Fibroblast of gingiva (primary cell): ENCODE results near the gene IBTK.
"Not testable (repeated sequence)": the region's sequence is repeated elsewhere in the genome, so short reads cannot be mapped to it uniquely, and the experiment has no call there.

ENCODE experiments used
- DNase-seq: peaks from one replicate; pipeline ENCODE4 v3.0.0-alpha.2; 2011; ENCODE audit warnings: low read depth

The IBTK gene, protein sequence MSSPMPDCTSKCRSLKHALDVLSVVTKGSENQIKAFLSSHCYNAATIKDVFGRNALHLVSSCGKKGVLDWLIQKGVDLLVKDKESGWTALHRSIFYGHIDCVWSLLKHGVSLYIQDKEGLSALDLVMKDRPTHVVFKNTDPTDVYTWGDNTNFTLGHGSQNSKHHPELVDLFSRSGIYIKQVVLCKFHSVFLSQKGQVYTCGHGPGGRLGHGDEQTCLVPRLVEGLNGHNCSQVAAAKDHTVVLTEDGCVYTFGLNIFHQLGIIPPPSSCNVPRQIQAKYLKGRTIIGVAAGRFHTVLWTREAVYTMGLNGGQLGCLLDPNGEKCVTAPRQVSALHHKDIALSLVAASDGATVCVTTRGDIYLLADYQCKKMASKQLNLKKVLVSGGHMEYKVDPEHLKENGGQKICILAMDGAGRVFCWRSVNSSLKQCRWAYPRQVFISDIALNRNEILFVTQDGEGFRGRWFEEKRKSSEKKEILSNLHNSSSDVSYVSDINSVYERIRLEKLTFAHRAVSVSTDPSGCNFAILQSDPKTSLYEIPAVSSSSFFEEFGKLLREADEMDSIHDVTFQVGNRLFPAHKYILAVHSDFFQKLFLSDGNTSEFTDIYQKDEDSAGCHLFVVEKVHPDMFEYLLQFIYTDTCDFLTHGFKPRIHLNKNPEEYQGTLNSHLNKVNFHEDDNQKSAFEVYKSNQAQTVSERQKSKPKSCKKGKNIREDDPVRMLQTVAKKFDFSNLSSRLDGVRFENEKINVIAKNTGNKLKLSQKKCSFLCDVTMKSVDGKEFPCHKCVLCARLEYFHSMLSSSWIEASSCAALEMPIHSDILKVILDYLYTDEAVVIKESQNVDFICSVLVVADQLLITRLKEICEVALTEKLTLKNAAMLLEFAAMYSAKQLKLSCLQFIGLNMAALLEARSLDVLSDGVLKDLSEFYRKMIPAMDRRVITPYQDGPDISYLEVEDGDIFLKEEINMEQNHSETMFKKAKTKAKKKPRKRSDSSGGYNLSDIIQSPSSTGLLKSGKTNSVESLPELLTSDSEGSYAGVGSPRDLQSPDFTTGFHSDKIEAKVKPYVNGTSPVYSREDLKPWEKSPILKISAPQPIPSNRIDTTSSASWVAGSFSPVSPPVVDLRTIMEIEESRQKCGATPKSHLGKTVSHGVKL (N-terminal part only)

DNA sequence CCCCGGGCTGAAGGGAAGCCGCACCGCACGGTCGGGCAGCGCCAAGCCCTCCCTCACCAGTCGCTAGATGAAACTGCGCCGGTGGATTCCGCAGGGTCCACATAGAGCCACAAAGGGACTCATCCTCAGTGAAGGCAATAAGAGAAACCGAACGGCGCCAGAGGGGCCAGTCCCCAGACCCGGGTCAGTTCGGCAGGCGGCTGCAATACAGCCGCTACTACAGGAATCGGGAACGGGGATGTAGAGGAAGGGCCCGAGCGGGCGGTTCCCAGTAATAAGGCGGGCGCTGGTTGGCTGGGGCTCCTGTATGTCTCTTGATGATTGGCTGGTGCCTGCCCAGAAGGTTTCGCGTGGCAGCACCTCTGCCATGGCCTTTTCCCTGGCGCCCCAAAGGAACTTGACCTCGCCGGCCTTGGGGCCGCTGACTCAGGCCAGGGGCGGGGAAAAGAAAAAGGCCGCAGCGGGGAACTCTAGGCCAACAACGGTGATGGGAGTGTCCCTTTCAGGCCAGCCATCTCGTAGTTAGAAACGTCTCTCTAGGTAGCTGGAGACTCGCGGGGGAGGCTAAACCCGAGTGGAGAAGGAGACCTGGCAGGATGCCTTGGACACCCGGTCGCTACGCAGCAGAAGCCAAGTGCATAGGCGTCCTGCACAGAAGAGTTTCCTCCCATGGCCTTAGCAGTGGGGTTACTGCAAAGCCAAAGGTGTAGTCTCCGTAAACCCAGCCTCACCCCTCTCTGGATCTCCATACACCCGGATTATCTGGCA is at the start of gene IBTK:
TSS of gene IBTK (minus strand) at position 240 of the 768 bp plus-strand sequence. CDS start 7,258 bp downstream, outside the sequence.
- peak; percentile 97 for DNase-seq

- DNase-seq = no peak
Observed at GRCh38 chr6:82283771-82284410, 36.3 kb upstream of the IBTK start.

DNA sequence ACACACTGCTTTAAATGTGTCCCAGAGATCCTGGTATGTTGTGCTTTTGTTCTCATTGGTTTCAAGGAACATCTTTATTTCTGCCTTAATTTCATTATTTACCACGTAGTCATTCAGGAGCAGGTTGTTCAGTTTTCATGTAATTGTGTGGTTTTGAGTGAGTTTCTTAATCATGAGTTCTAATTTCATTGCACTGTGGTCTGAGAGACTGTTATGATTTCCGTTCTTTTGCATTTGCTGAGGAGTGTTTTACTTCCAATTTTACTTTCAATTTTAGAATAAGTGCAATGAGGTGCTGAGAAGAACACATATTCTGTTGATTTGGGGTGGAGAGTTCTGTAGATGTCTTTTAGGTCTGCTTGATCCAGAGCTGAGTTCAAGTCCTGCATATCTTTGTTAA is 34.0 kb upstream of the IBTK start:
- not testable (repeated sequence) for DNase-seq

GRCh38 chr6:82277686-82278085 is 30.1 kb upstream of the IBTK start:
- no peak for DNase-seq

GRCh38 chr6:82275686-82276085 is 28.1 kb upstream of the IBTK start:
- no peak for DNase-seq

GRCh38 chr6:82273295-82273694 is 25.8 kb upstream of the IBTK start:
- DNase-seq = no peak

DNA sequence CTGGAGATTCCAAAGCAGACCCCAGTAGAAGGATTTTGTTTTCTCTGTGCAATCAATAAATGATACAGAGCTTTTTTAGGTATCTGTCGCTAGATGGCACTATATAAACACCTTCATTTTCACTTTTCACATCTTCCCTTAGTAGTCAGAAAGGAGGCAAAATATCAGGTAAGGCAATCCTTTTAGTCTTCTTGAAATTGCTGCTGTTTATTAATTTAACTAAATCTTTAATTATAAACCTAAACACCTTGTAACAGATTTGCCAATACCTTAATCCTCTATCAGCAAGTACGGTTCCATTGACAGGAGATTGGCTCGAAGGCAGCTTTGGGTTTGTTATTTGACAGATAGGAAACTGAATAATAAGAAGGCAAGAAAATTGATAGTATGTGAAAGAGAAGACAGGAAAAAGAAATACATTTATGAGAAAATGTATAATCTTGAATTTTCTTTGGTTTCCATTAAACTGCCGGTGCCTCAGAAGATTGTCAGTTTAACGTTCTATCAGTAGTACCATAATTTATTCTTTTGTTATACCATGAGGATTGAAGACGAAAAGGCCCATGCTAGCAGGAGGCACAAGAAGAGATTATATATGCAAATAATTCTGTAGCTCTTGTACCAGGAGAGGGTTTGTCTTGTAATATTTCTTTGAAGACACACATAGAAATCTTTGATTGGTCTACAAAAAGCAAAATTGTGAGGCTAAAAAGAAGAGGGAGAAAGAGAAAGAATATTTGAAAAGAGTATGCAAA is 23.5 kb upstream of the IBTK start:
- DNase-seq = peak; percentile 25

GRCh38 chr6:82268301-82268846 is 20.8 kb upstream of the IBTK start:
- no peak for DNase-seq

- no peak for DNase-seq
Observed at GRCh38 chr6:82264824-82265223, 17.3 kb upstream of the IBTK start.

DNA sequence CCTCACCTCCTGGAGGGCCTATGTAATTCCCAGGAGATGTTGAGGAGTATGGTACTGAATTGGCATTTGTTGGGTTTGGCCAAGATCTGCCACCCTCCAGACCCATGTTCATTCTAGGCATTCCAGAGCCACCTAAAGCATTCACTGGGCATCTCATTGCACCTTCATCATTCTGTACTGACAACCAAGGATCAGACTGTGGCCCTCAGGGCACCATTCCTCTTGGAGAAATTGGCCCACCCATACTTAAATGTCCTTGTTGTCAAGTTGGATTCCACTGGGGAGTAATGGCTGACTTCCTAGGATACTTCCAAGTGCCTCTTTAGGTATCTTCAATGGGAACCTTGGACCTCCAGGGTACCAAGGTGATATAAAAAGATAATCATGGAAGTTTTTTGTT is 16.8 kb upstream of the IBTK start:
- no peak for DNase-seq

- no peak for DNase-seq
Observed at GRCh38 chr6:82263916-82264315, 16.4 kb upstream of the IBTK start.

DNA sequence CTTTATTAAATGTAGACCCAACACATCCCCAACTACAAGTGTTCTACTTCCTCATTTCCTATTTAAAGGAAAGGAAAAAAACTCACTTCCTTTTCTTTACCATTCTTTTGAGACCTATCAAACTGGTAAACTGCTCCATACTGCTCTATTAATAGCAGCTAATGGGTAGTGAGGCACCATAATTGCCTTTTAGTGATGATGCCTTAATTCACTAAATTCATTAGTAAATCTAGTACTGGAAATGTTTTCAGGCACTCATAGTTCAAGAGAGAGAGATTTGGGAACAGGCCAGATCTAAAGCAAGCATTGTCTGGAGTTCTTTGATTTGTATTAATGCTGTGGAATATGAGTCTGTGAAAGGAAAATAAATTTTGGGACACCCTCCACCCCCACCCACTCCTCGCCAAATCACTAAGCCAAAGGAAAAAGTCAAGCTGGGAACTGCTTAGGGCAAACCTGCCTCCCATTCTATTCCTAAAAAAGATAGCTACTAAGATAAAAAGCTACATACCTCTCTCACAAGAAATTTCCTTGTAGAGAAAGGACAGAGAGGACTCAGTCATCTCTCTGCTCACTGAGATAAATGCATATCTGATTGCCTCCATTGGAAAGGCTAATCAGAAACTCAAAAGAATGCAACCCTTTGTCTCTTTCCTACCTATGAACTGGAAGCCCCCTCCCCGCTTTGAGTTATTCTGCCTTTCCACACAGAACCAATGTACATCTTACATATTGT is 13.6 kb upstream of the IBTK start:
- no peak for DNase-seq

- no peak for DNase-seq
Observed at GRCh38 chr6:82259389-82259788, 11.8 kb upstream of the IBTK start.

DNA sequence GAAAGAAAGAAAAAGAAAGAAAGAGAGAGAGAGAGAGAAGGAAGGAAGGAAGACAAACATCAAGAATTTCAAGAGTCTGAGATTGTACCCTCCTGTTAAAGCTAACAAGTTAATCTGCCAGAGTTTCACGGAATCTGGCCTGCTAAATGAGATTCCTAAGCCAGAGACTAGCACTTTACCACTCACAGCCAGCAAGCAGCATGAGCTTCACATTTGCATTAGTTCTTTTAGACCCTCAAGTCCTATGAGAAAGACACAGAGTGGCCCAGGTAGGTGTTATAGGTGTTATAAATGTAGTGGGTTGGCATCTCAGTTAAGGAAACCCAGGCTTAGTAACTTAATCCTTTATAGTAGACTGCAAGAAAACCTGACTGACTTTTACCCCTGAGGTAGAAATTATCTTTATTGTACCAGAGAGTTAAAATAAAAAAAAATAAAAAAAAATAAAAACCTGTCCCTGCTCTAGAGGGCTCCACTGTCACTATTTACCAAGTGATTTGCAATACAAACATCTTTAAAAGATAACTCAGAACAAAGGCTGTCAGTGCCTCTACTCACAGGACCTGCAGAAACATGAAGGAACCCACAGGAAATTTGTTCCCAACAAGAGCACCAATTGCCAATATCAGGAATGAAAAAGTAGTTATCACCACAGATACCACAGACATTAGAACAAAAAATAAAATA is 9.7 kb upstream of the IBTK start:
- DNase-seq = no peak

- not testable (repeated sequence) for DNase-seq
Observed at GRCh38 chr6:82254722-82255121, 7.2 kb upstream of the IBTK start.

- DNase-seq = peak; percentile 21
Observed at GRCh38 chr6:82251942-82252341, 4.4 kb upstream of the IBTK start.

- no peak for DNase-seq
Observed at GRCh38 chr6:82249381-82250253, 2.1 kb upstream of the IBTK start.

GRCh38 chr6:82248273-82248735 is 760 bp upstream of the IBTK start:
- peak; percentile 16 for DNase-seq
